B cell (primary cell): ENCODE data around the gene FBXO24.
A peak's percentile ranks its signal among the peaks of the same experiment; 100 is the strongest.

ENCODE experiments used
- CTCF ChIP-seq: fragments of 200-600 bp; IDR thresholded peaks from one replicate; pipeline ENCODE4 v1.8.0; 2022; ENCODE audit warnings: antibody characterized with exemption, mild to moderate bottlenecking
- EZH2 ChIP-seq: IDR thresholded peaks from 2 replicates; pipeline ENCODE4 v1.6.1; 2012; ENCODE audit warnings: borderline replicate concordance, low read depth, mild to moderate bottlenecking, moderate library complexity, low read length; ENCODE audit not compliant: insufficient read depth, poor library complexity, severe bottlenecking

GRCh38 chr7:100568896-100569844 is 17.0 kb upstream of the FBXO24 start:
- no peak for TF ChIP-seq EZH2
- peak; percentile 51 for TF ChIP-seq CTCF
